ENCODE data around the gene INSL3. TPM values are rescaled to one million over a fixed set of nuclear protein-coding genes. Genes with fewer than 3 reads are reported as not detected.

Gene INSL3
- polyA plus RNA-seq, 1 donor (not counting 4 experiments of a cell fraction or from before 2014, with no cell fraction given) = not detected

- DNase-seq (ENCODE audit: low read depth, low spot score) (no peak), FAIRE-seq (no peak)
- no peaks in the 10 kb centered on the region for H3K4me1 ChIP-seq (ENCODE audit: control insufficient read depth, extremely low read depth, insufficient read depth, low read length)
- H3K4me2 ChIP-seq (ENCODE audit: control insufficient read depth, extremely low read depth, insufficient read depth, low read depth, low read length) = no peak overlapping the region
- no peaks in the 10 kb centered on the region for H4K20me1 ChIP-seq (ENCODE audit: control insufficient read depth, extremely low read depth, insufficient read depth, low read length)
- H3K9me3 ChIP-seq (ENCODE audit: control insufficient read depth, low read depth, low read length) = no peaks in the 10 kb centered on the region
- no peak overlapping the region for H3K9ac ChIP-seq (ENCODE audit: control insufficient read depth, extremely low read depth, insufficient read depth, low read length)
- no peaks in the 10 kb centered on the region for H3K27me3 ChIP-seq (ENCODE audit: control insufficient read depth, extremely low read depth, insufficient read depth, low read length)
- H3K9me1 ChIP-seq (ENCODE audit: control insufficient read depth, extremely low read depth, insufficient read depth, low read length) = no peaks in the 10 kb centered on the region
- H3K36me3 ChIP-seq (ENCODE audit: control insufficient read depth in 2 of 2, extremely low read depth in 1 of 2, insufficient read depth in 2 of 2, low read length in 2 of 2) = peaks cover 0 to 3% of the 10 kb centered on the region in 2 experiments
- no peaks in the 10 kb centered on the region for H3K79me2 ChIP-seq (ENCODE audit: control insufficient read depth, insufficient read depth, low read length)
- TF ChIP-seq CTCF (optimal IDR thresholded peaks at IDR 0.05 in 1 of 3, IDR thresholded peaks at IDR 0.05 in 1 of 3, conservative IDR thresholded peaks at IDR 0.05 in 1 of 3; ENCODE audit: extremely low read depth in 1 of 3, insufficient read depth in 2 of 3, low read length in 3 of 3) (no peak), EZH2 (IDR thresholded peaks at IDR 0.05; ENCODE audit: low read length) (no peak)
- no peak overlapping the region for H3K4me3 ChIP-seq (ENCODE audit: control insufficient read depth in 2 of 3, extremely low read depth in 1 of 3, insufficient read depth in 2 of 3, low read depth in 1 of 3, low read length in 3 of 3)
- H2AFZ ChIP-seq (ENCODE audit: control insufficient read depth, low read length) = no peak overlapping the region
- H3K27ac ChIP-seq (ENCODE audit: control insufficient read depth, insufficient read depth, low read length) = no peak overlapping the region
- dilution Hi-C loops (cut with MboI; ENCODE audit: extremely low pct_ligation_motif_present, low sequenced_read_pairs) = no loop called here
Observed at GRCh38 chr19:17811103-17811502, 10.2 kb downstream of the INSL3 start.

DNA sequence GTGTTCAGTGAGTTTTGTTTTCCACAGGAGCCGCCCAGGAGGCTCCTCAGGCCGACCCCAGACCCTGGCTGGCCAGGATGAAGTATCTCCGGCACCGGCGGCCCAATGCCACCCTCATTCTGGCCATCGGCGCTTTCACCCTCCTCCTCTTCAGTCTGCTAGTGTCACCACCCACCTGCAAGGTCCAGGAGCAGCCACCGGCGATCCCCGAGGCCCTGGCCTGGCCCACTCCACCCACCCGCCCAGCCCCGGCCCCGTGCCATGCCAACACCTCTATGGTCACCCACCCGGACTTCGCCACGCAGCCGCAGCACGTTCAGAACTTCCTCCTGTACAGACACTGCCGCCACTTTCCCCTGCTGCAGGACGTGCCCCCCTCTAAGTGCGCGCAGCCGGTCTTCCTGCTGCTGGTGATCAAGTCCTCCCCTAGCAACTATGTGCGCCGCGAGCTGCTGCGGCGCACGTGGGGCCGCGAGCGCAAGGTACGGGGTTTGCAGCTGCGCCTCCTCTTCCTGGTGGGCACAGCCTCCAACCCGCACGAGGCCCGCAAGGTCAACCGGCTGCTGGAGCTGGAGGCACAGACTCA is 13.5 kb downstream of the INSL3 start:
- H3K9me1 ChIP-seq (ENCODE audit: control insufficient read depth, extremely low read depth, insufficient read depth, low read length) = no peaks in the 10 kb centered on the region
- H3K4me3 ChIP-seq (ENCODE audit: control insufficient read depth in 2 of 3, extremely low read depth in 1 of 3, insufficient read depth in 2 of 3, low read depth in 1 of 3, low read length in 3 of 3) = no peak overlapping the region
- no peaks in the 10 kb centered on the region for H3K9me3 ChIP-seq (ENCODE audit: control insufficient read depth, low read depth, low read length)
- H3K27me3 ChIP-seq (ENCODE audit: control insufficient read depth, extremely low read depth, insufficient read depth, low read length) = no peaks in the 10 kb centered on the region
- TF ChIP-seq EZH2 (IDR thresholded peaks at IDR 0.05; ENCODE audit: low read length) (no peak), CTCF (optimal IDR thresholded peaks at IDR 0.05 in 1 of 3, IDR thresholded peaks at IDR 0.05 in 1 of 3, conservative IDR thresholded peaks at IDR 0.05 in 1 of 3; ENCODE audit: extremely low read depth in 1 of 3, insufficient read depth in 2 of 3, low read length in 3 of 3) (no peak)
- H3K9ac ChIP-seq (ENCODE audit: control insufficient read depth, extremely low read depth, insufficient read depth, low read length) = no peak overlapping the region
- no peak overlapping the region for H3K4me2 ChIP-seq (ENCODE audit: control insufficient read depth, extremely low read depth, insufficient read depth, low read depth, low read length)
- FAIRE-seq (no peak), DNase-seq (ENCODE audit: low read depth, low spot score) (no peak)
- H3K36me3 ChIP-seq (ENCODE audit: control insufficient read depth in 2 of 2, extremely low read depth in 1 of 2, insufficient read depth in 2 of 2, low read length in 2 of 2) = peaks cover 0 to 3% of the 10 kb centered on the region in 2 experiments
- no peaks in the 10 kb centered on the region for H3K4me1 ChIP-seq (ENCODE audit: control insufficient read depth, extremely low read depth, insufficient read depth, low read length)
- H4K20me1 ChIP-seq (ENCODE audit: control insufficient read depth, extremely low read depth, insufficient read depth, low read length) = no peaks in the 10 kb centered on the region
- no peak overlapping the region for H3K27ac ChIP-seq (ENCODE audit: control insufficient read depth, insufficient read depth, low read length)
- dilution Hi-C loops (cut with MboI; ENCODE audit: extremely low pct_ligation_motif_present, low sequenced_read_pairs) = no loop called here
- no peaks in the 10 kb centered on the region for H3K79me2 ChIP-seq (ENCODE audit: control insufficient read depth, insufficient read depth, low read length)
- no peak overlapping the region for H2AFZ ChIP-seq (ENCODE audit: control insufficient read depth, low read length)
